ENCODE results near the gene FICD. TPM values are rescaled to one million over a fixed set of nuclear protein-coding genes. Genes with fewer than 3 reads are reported as not detected.
"Not testable (repeated sequence)": the region's sequence is repeated elsewhere in the genome, so short reads cannot be mapped to it uniquely, and the experiment has no call there.

FICD gene
- total and polyA plus RNA-seq, 2 donors (not counting 1 experiment from before 2014, with no cell fraction given) = 1.2 to 9.1 TPM

DNA sequence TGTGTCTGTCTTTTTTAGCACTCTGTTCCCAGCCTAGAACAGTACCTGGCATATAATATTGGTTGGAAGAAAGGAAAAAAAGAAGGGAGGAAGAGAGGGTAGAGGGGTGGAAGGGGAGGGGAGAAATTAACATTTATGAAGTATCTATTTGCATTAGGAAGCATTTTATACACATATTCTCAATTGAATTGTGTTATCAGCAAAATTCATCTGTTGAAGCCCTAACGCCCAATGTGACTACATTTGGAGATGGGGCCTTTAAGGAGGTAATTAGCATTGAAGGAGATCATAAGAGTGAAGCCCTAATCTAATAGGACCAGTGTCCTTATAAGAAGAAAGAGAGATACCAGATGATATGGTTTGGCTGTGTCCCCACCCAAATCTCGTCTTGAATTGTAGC lies 30.2 kb upstream of the FICD start:
- H3K36me3 ChIP-seq (replicated peaks in 1 of 2; ENCODE audit: control extremely low read depth in 1 of 2, control insufficient read depth in 1 of 2, extremely low read depth in 1 of 2, insufficient read depth in 2 of 2, low read length in 1 of 2) = no peaks in the 10 kb centered on the region
- intact Hi-C loops (cut with micrococcal nuclease) = no loop called here
- POLR2A ChIA-PET = no interaction called here
- no peak overlapping the region for H3K27ac ChIP-seq (ENCODE audit: low read length in 2 of 2)
- H3K4me1 ChIP-seq (ENCODE audit: control insufficient read depth in 2 of 2, insufficient read depth in 2 of 2, low read length in 2 of 2) = no peaks in the 10 kb centered on the region
- no peak overlapping the region for H3K9ac ChIP-seq (ENCODE audit: low read length)
- H4K20me1 ChIP-seq (ENCODE audit: control insufficient read depth, insufficient read depth, low read length, poor library complexity, severe bottlenecking) = no peaks in the 10 kb centered on the region
- DNase-seq (no peak), ATAC-seq (ENCODE audit: low read depth) (no peak)
- Mint-ChIP-seq H3K9me3 (ENCODE audit: insufficient read depth) (peaks cover 5% of the 10 kb centered on the region), H3K27me3 (peaks cover 70% of the 10 kb centered on the region), H3K4me1 (no peaks in the 10 kb centered on the region), H3K4me3 (no peak overlapping the region), H3K27ac (no peak overlapping the region)
- H2AFZ ChIP-seq (ENCODE audit: insufficient read depth, low read depth, low read length, poor library complexity, severe bottlenecking) = no peak overlapping the region
- H3K4me2 ChIP-seq (replicated peaks; ENCODE audit: low read depth, low read length, poor library complexity, severe bottlenecking) = no peak overlapping the region
- H3K27me3 ChIP-seq (replicated peaks in 1 of 4; ENCODE audit: control extremely low read depth in 1 of 4, control insufficient read depth in 3 of 4, insufficient read depth in 4 of 4, low read length in 3 of 4) = peaks cover 0 to 8% (median 0%) of the 10 kb centered on the region in 4 experiments
- CTCF ChIA-PET = no interaction called here
- no peak overlapping the region for H3K4me3 ChIP-seq (ENCODE audit: control extremely low read depth in 1 of 5, extremely low read depth in 1 of 5, insufficient read depth in 1 of 5, low read depth in 2 of 5, low read length in 4 of 5)
- H3K79me2 ChIP-seq (ENCODE audit: control insufficient read depth, insufficient read depth, low read length) = no peaks in the 10 kb centered on the region
- 67% methylated on average over 1 of the region's 2 CpGs for WGBS (ENCODE audit: insufficient coverage)
- H3K9me3 ChIP-seq (ENCODE audit: control extremely low read depth in 1 of 3, control insufficient read depth in 2 of 3, insufficient read depth in 1 of 3, low read length in 2 of 3) = peaks cover 0 to 4% (median 0%) of the 10 kb centered on the region in 3 donors
- no peak for TF ChIP-seq EZH2 (IDR thresholded peaks at IDR 0.05; ENCODE audit: borderline replicate concordance, insufficient read depth, low read depth, low read length, poor library complexity, severe bottlenecking)
- TF ChIP-seq, protein P1, sequence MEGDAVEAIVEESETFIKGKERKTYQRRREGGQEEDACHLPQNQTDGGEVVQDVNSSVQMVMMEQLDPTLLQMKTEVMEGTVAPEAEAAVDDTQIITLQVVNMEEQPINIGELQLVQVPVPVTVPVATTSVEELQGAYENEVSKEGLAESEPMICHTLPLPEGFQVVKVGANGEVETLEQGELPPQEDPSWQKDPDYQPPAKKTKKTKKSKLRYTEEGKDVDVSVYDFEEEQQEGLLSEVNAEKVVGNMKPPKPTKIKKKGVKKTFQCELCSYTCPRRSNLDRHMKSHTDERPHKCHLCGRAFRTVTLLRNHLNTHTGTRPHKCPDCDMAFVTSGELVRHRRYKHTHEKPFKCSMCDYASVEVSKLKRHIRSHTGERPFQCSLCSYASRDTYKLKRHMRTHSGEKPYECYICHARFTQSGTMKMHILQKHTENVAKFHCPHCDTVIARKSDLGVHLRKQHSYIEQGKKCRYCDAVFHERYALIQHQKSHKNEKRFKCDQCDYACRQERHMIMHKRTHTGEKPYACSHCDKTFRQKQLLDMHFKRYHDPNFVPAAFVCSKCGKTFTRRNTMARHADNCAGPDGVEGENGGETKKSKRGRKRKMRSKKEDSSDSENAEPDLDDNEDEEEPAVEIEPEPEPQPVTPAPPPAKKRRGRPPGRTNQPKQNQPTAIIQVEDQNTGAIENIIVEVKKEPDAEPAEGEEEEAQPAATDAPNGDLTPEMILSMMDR (IDR thresholded peaks at IDR 0.05) = no peak

DNA sequence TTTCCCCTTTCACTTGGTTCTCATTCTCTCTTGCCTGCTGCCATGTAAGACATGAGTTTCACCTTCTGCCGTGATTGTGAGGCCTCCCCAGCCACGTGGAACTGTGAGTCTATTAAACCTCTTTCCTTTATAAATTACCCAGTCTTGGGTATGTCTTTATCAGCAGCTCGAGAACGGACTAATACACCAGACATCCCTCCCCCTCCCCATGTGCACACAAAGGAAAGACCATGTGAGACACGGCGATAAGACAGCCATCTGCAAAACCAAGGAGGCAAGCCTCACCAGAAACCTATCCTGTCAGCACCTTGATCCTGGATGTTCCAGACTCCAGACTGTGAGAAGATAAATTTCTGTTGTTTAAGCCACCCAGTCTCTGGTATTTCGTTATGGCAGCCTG lies 29.7 kb upstream of the FICD start:
- H2AFZ ChIP-seq (ENCODE audit: insufficient read depth, low read depth, low read length, poor library complexity, severe bottlenecking); CTCF ChIA-PET; H3K9me3 ChIP-seq (ENCODE audit: control extremely low read depth in 1 of 3, control insufficient read depth in 2 of 3, insufficient read depth in 1 of 3, low read length in 2 of 3); H3K9ac ChIP-seq (ENCODE audit: low read length); H4K20me1 ChIP-seq (ENCODE audit: control insufficient read depth, insufficient read depth, low read length, poor library complexity, severe bottlenecking); H3K27ac Mint-ChIP-seq; H3K79me2 ChIP-seq (ENCODE audit: control insufficient read depth, insufficient read depth, low read length); H3K4me1 ChIP-seq (ENCODE audit: control insufficient read depth in 2 of 2, insufficient read depth in 2 of 2, low read length in 2 of 2); H3K4me3 Mint-ChIP-seq; H3K36me3 ChIP-seq (replicated peaks in 1 of 2; ENCODE audit: control extremely low read depth in 1 of 2, control insufficient read depth in 1 of 2, extremely low read depth in 1 of 2, insufficient read depth in 2 of 2, low read length in 1 of 2); ATAC-seq (ENCODE audit: low read depth); intact Hi-C loops (cut with micrococcal nuclease); H3K4me2 ChIP-seq (replicated peaks; ENCODE audit: low read depth, low read length, poor library complexity, severe bottlenecking); H3K9me3 Mint-ChIP-seq (ENCODE audit: insufficient read depth); POLR2A ChIA-PET; H3K4me3 ChIP-seq (ENCODE audit: control extremely low read depth in 1 of 5, extremely low read depth in 1 of 5, insufficient read depth in 1 of 5, low read depth in 2 of 5, low read length in 4 of 5); H3K27me3 ChIP-seq (replicated peaks in 1 of 4; ENCODE audit: control extremely low read depth in 1 of 4, control insufficient read depth in 3 of 4, insufficient read depth in 4 of 4, low read length in 3 of 4); H3K27ac ChIP-seq (ENCODE audit: low read length in 2 of 2); DNase-seq; H3K4me1 Mint-ChIP-seq: not testable (repeated sequence)
- WGBS (ENCODE audit: insufficient coverage) = 49% methylated on average over 2 of the region's 7 CpGs
- peaks cover 65% of the 10 kb centered on the region for H3K27me3 Mint-ChIP-seq

DNA sequence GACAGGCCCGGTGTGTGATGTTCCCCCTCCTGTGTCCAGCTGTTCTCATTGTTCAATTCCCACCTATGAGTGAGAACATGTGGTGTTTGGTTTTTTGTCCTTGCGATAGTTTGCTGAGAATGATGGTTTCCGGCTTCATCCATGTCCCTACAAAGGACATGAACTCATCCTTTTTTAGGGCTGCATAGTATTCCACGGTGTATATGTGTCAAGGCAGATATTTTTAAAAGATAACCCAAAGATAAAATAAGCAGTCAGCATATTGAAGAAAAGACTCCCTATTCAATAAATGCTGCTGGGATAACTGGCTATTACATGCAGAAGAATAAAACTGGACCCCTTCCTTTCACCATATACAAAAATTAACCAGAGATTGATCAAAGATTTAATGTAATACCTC lies 28.0 kb upstream of the FICD start:
- H3K4me2 ChIP-seq (replicated peaks; ENCODE audit: low read depth, low read length, poor library complexity, severe bottlenecking); H3K27ac Mint-ChIP-seq; H3K36me3 ChIP-seq (replicated peaks in 1 of 2; ENCODE audit: control extremely low read depth in 1 of 2, control insufficient read depth in 1 of 2, extremely low read depth in 1 of 2, insufficient read depth in 2 of 2, low read length in 1 of 2); H3K4me1 ChIP-seq (ENCODE audit: control insufficient read depth in 2 of 2, insufficient read depth in 2 of 2, low read length in 2 of 2); intact Hi-C loops (cut with micrococcal nuclease); ATAC-seq (ENCODE audit: low read depth); H3K9me3 Mint-ChIP-seq (ENCODE audit: insufficient read depth); H3K79me2 ChIP-seq (ENCODE audit: control insufficient read depth, insufficient read depth, low read length); H3K4me3 ChIP-seq (ENCODE audit: control extremely low read depth in 1 of 5, extremely low read depth in 1 of 5, insufficient read depth in 1 of 5, low read depth in 2 of 5, low read length in 4 of 5); CTCF ChIA-PET; H4K20me1 ChIP-seq (ENCODE audit: control insufficient read depth, insufficient read depth, low read length, poor library complexity, severe bottlenecking); POLR2A ChIA-PET; H3K27me3 ChIP-seq (replicated peaks in 1 of 4; ENCODE audit: control extremely low read depth in 1 of 4, control insufficient read depth in 3 of 4, insufficient read depth in 4 of 4, low read length in 3 of 4); DNase-seq; H3K4me3 Mint-ChIP-seq; H3K27ac ChIP-seq (ENCODE audit: low read length in 2 of 2); H3K9me3 ChIP-seq (ENCODE audit: control extremely low read depth in 1 of 3, control insufficient read depth in 2 of 3, insufficient read depth in 1 of 3, low read length in 2 of 3); H3K9ac ChIP-seq (ENCODE audit: low read length); H3K4me1 Mint-ChIP-seq; H2AFZ ChIP-seq (ENCODE audit: insufficient read depth, low read depth, low read length, poor library complexity, severe bottlenecking): not testable (repeated sequence)
- peaks cover 60% of the 10 kb centered on the region for H3K27me3 Mint-ChIP-seq
- WGBS (ENCODE audit: insufficient coverage) = no CpG with 5 or more reads among the region's 4 CpGs
